GM12864 (cell line): ENCODE results near the gene MGAT5.

Experiments used
- DNase-seq: peaks from one replicate; pipeline ENCODE4 v3.0.0-alpha.2; 2011; ENCODE audit warnings: low read depth
- H3K4me3 ChIP-seq: 2 replicates; pipeline ENCODE4 v1.5.1; 2011; ENCODE audit warnings: mild to moderate bottlenecking, low read depth, low read length, control low read depth
- TF ChIP-seq, protein P1 (sequence below): IDR thresholded peaks from 2 replicates; pipeline ENCODE4 v1.5.1; 2011; ENCODE audit warnings: low read depth, mild to moderate bottlenecking, moderate library complexity, low read length, control low read depth, inconsistent platforms; ENCODE audit errors: missing control alignments

MGAT5 gene

DNA sequence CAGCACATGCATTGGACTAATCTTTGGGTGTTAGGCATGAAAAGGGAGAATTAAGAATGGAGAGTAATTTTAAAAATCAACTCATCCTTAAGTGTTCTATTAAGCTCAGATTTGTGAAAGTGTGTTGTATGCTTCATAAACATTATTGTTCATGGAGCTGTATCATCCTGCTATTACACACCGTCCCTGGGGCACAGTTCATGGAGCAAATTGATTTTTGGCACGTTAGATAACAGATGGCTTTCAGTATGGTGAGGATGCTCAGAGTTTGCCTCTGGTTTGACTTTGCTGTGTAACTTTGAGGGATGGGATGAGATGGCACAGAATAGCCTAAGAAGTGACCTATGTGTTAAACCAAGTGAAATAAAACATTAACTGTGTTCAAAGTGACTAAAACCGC lies 97.1 kb downstream of the MGAT5 start:
- TF ChIP-seq, protein P1, sequence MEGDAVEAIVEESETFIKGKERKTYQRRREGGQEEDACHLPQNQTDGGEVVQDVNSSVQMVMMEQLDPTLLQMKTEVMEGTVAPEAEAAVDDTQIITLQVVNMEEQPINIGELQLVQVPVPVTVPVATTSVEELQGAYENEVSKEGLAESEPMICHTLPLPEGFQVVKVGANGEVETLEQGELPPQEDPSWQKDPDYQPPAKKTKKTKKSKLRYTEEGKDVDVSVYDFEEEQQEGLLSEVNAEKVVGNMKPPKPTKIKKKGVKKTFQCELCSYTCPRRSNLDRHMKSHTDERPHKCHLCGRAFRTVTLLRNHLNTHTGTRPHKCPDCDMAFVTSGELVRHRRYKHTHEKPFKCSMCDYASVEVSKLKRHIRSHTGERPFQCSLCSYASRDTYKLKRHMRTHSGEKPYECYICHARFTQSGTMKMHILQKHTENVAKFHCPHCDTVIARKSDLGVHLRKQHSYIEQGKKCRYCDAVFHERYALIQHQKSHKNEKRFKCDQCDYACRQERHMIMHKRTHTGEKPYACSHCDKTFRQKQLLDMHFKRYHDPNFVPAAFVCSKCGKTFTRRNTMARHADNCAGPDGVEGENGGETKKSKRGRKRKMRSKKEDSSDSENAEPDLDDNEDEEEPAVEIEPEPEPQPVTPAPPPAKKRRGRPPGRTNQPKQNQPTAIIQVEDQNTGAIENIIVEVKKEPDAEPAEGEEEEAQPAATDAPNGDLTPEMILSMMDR: no peak
- no peak overlapping the region for H3K4me3 ChIP-seq
- DNase-seq: no peak

DNA sequence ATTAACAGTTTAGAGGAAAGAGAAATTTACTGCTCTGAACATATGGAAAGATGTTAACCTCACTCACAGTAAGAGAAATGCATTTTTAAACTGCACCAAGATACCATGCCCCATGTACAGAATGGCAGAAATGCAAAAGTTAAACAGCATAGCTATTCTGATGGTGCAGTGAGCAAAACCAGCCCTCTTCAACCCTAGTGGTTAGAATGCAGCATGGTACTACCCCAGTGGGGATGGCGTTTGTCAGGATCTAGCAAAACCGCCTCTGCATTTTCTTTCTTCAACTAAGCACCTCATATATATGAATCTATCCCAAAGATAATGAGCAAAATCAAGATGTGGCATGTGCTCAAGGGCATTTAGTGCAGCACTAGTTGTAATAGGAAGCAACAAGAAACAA lies 98.0 kb downstream of the MGAT5 start:
- H3K4me3 ChIP-seq: no peak overlapping the region
- TF ChIP-seq, protein P1: no peak
- DNase-seq: no peak

DNA sequence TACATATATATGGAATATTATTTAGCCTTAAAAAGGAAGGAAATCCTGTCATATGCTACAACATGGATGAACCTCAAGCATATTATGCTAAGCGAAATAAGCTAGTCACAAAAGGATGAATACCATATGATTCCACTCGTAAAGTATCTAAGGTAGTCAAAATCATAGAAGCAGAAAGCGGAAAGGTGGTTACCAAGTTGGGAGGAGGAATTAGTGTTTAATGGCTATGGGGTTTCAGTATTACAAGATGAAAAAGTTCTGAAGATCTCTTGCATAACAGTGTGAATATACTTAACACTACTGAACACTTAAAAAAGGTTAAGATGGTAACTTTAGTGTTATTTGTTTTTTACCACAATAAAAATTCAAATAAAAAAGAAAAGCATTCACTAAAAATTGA lies 99.0 kb downstream of the MGAT5 start:
- DNase-seq: no peak
- H3K4me3 ChIP-seq: no peak overlapping the region
- TF ChIP-seq, protein P1: no peak

DNA sequence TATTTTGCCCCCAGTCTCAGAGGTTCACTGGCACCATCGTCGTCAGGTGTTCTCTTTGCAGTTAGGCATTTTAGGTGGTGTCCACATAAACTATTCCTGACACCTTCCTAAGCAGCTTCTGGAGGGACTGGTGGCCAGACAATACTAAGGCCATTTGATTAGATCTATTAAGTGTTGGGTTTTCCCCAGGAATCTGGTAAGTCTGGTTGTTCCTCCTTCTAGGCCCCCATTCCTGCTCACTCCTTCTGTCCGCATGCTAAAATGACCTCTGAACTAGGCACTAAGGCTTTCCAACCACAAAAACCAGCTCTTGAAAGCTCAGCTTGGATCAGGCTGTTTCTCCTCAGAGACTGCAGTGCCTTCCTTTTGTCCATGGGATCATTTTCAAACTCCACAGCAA lies 100.7 kb downstream of the MGAT5 start:
- no peak for DNase-seq
- TF ChIP-seq, protein P1: no peak
- no peak overlapping the region for H3K4me3 ChIP-seq

DNA sequence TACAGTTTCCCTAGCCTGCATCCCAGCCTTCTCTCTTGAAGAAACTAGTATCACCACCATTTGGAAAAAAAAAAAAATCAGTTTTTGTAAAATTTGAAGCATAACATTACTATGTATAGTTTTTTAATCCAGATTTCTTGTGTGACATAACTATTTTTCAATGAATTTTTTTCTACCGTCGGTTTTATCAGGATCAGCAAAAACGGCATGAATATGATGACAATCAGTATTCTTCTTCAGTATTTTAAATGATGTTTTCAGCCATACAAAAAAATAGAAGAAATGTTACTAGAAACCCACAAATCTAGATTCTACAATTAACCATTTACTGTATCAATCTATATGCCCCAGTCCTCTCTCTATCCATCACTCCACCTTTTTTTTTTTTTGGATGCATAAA lies 103.9 kb downstream of the MGAT5 start:
- DNase-seq: no peak
- H3K4me3 ChIP-seq: no peak overlapping the region
- TF ChIP-seq, protein P1: no peak

DNA sequence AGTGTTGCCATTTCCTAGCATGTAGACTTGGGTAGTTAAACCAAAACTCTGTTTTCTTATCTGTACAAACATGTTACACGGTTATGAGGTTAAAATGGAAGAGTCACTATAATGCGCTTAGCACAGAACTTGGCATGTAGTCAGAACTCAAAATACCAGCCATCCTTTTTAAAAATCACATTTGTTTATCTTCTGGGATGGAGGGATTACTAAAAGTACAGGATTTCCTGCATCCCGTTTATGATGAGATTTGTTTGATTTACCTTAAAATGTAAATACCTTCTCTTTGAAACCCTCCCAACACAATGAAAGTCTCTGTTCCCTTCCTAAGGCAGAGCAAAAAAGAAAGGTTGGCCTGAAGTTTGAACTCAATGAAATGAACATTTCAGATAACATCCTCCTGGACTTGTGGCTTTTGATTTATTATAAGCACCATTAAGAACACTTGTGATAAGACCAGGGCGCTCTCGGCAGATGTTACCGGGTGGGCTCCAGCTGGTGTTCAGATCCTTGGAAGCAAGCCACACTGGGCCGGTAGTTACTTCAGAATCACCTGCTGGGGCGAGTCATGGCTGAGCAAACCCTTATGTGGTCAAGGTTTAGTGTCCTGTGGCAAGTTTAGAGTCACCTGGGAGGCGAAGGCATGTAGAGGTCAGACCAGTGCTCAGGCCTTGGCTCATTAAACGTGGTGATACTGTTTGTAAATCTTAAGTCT lies 105.7 kb downstream of the MGAT5 start:
- TF ChIP-seq, protein P1: no peak
- H3K4me3 ChIP-seq: no peak overlapping the region
- no peak for DNase-seq

DNA sequence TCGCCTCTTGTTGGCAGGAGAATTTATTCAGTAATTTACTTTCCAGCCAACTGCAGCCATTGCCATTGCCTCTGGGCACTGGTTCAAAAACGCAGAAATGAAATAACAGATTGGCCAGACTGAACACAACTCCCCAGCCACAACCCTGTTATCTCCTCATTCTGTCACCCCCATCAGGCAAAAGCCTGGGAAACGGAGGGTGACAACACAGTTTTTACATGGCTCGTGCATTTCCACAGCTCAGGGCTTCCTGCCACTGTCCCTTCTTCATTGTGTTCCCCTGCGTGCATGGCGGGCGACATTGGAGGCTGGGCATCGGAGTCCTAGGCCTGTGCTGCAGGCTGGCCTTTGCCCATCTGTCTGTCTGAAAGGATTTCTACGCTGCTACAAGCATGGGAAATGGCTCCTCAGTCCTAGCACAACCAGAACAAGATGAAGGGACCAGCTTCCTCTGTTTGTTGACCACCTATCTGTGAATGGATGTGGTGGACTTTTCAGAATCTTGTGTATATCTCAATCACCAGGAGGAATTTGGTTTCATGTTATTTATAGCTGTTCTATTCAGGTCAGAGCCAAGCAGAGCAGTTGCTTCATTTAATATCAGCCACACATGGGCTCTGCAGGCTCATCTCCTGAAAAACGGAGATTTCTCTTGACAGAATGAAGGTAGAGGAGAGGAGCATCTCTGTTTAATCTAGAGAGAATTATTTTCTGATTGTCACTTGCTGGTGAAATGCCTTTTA lies 107.0 kb downstream of the MGAT5 start:
- DNase-seq: no peak
- TF ChIP-seq, protein P1: no peak

More for the DNA sequence above, 107.0 kb downstream of the MGAT5 start:
- H3K4me3 ChIP-seq: no peak overlapping the region
